Measurements from ENCODE around the gene LHX8.

LHX8 gene

GRCh38 chr1:75208862-75209261, 74.7 kb downstream of the LHX8 start:
- DNase-seq = no peak

All from fibroblast of skin of right quadriceps (primary cell).